HG03342 (cell line): ENCODE results near the gene VTI1A.
"Not testable (repeated sequence)": the region's sequence is repeated elsewhere in the genome, so short reads cannot be mapped to it uniquely, and the experiment has no call there.

Experiments
- ATAC-seq: cut with Tn5 transposase; IDR thresholded peaks from one replicate; pipeline ENCODE4 v1.9.1; 2021; ENCODE audit warnings: mild to moderate bottlenecking, moderate library complexity; ENCODE audit not compliant: unreplicated experiment

The VTI1A gene

GRCh38 chr10:112712536-112712935 is 265.5 kb downstream of the VTI1A start:
- ATAC-seq, result no peak

GRCh38 chr10:112713411-112713810 is 266.4 kb downstream of the VTI1A start:
- ATAC-seq, result no peak

GRCh38 chr10:112715581-112715980 is 268.6 kb downstream of the VTI1A start:
- no peak for ATAC-seq

GRCh38 chr10:112716076-112716475 is 269.1 kb downstream of the VTI1A start:
- no peak for ATAC-seq

GRCh38 chr10:112716924-112717413 is 270.0 kb downstream of the VTI1A start:
- no peak for ATAC-seq

GRCh38 chr10:112720178-112720577 is 273.2 kb downstream of the VTI1A start:
- ATAC-seq, result no peak

GRCh38 chr10:112721080-112721698 is 274.2 kb downstream of the VTI1A start:
- peak; percentile 71 for ATAC-seq

- no peak for ATAC-seq
These were observed 275.7 kb downstream of the VTI1A start for GRCh38 chr10:112722758-112723157.

- ATAC-seq, result no peak
These were observed 276.9 kb downstream of the VTI1A start for GRCh38 chr10:112723876-112724275.

GRCh38 chr10:112724404-112724991 is 277.5 kb downstream of the VTI1A start:
- ATAC-seq, result no peak

- no peak for ATAC-seq
These were observed 281.3 kb downstream of the VTI1A start for GRCh38 chr10:112728118-112728883.

- ATAC-seq, result no peak
These were observed 282.0 kb downstream of the VTI1A start for GRCh38 chr10:112728997-112729396.

- ATAC-seq, result not testable (repeated sequence)
These were observed 284.4 kb downstream of the VTI1A start for GRCh38 chr10:112731450-112731849.

- peak; percentile 65 for ATAC-seq
These were observed 285.4 kb downstream of the VTI1A start for GRCh38 chr10:112732277-112732921.

GRCh38 chr10:112735041-112735695 is 288.2 kb downstream of the VTI1A start:
- no peak for ATAC-seq

- ATAC-seq, result no peak
These were observed 291.9 kb downstream of the VTI1A start for GRCh38 chr10:112738606-112739591.

GRCh38 chr10:112739592-112740353 is 292.8 kb downstream of the VTI1A start:
- ATAC-seq, result no peak

GRCh38 chr10:112741830-112742402 is 294.9 kb downstream of the VTI1A start:
- ATAC-seq, result no peak
